OCI-LY7 (cell line): ENCODE measurements around the gene LYRM4. TPM values are rescaled to one million over a fixed set of nuclear protein-coding genes. Genes with fewer than 3 reads are reported as not detected.

Experiments
- BruUV-seq: library from RNA; stranded (reverse); fragments of 400-500 nt; replicated peaks from 2 replicates; lab custom pipeline; 2021; lab: Mats Ljungman, UMichigan
- CTCF ChIA-PET: fragments of 300-600 bp; sonication (Branson Sonifier 250); formaldehyde crosslinking; loops from one replicate; lab custom pipeline; 2022; ENCODE audit warnings: antibody characterized with exemption; ENCODE audit not compliant: unreplicated experiment; lab: Charles Lee
- POLR2A ChIA-PET: fragments of 300-600 bp; sonication (Branson Sonifier 250); formaldehyde crosslinking; loops from one replicate; lab custom pipeline; 2022; ENCODE audit warnings: antibody characterized with exemption; lab: Charles Lee
- DNase-seq: peaks from one replicate; pipeline ENCODE4 v3.0.0-alpha.2; 2015; ENCODE audit warnings: low spot score
- H2AFZ ChIP-seq: fragments of 200-600 bp; sonication (generic), shearing (Covaris generic); 2 replicates; pipeline ENCODE4 v1.6.1; 2014; ENCODE audit warnings: mild to moderate bottlenecking, antibody characterized with exemption, low read length, moderate library complexity
- H3K27ac ChIP-seq: fragments of 200-600 bp; sonication (generic); 2 replicates; pipeline ENCODE4 v1.5.1; 2014; ENCODE audit warnings: mixed run types, low read depth, mild to moderate bottlenecking, moderate library complexity, low read length, inconsistent platforms; ENCODE audit not compliant: poor library complexity, severe bottlenecking
- H3K36me3 ChIP-seq: fragments of 200-600 bp; sonication (generic); 2 replicates; pipeline ENCODE4 v1.6.1; 2014; ENCODE audit warnings: mild to moderate bottlenecking, antibody characterized with exemption, low read length, moderate library complexity, mixed read lengths; ENCODE audit not compliant: insufficient read depth
- H3K4me1 ChIP-seq: fragments of 200-600 bp; sonication (generic); 2 replicates; pipeline ENCODE4 v1.5.1; 2014; ENCODE audit warnings: mild to moderate bottlenecking, low read length; ENCODE audit not compliant: insufficient read depth, poor library complexity, severe bottlenecking
- H3K4me2 ChIP-seq: fragments of 200-600 bp; sonication (generic); 2 replicates; pipeline ENCODE4 v1.6.1; 2014; ENCODE audit warnings: mild to moderate bottlenecking, low read length
- H3K4me3 ChIP-seq: fragments of 200-600 bp; sonication (generic); 2 replicates; pipeline ENCODE4 v1.5.1; 2014; ENCODE audit warnings: mild to moderate bottlenecking, low read depth, low read length; ENCODE audit not compliant: poor library complexity, severe bottlenecking
- H3K79me2 ChIP-seq: fragments of 200-600 bp; sonication (generic); 2 replicates; pipeline ENCODE4 v1.6.1; 2016; ENCODE audit warnings: low read depth, mild to moderate bottlenecking, low read length, moderate library complexity, mixed read lengths; ENCODE audit not compliant: insufficient read depth
- H3K9me2 ChIP-seq: fragments of 200-600 bp; sonication (generic); 2 replicates; pipeline ENCODE4 v1.6.1; 2016; ENCODE audit warnings: mild to moderate bottlenecking, low read length, mixed read lengths; ENCODE audit not compliant: insufficient read depth
- H3K9me3 ChIP-seq: fragments of 200-600 bp; sonication (generic); 2 replicates; pipeline ENCODE4 v1.6.1; 2014; ENCODE audit warnings: mild to moderate bottlenecking, mixed run types, low read length, mixed read lengths
- H4K20me1 ChIP-seq: fragments of 200-600 bp; sonication (generic); 2 replicates; pipeline ENCODE4 v1.6.1; 2014; ENCODE audit warnings: mild to moderate bottlenecking, antibody characterized with exemption, low read length, moderate library complexity, mixed read lengths; ENCODE audit not compliant: insufficient read depth
- EZH2phosphoT487 ChIP-seq: fragments of 200-600 bp; sonication (generic); IDR thresholded peaks from 2 replicates; pipeline ENCODE4 v1.6.1; 2018; ENCODE audit warnings: low read depth, borderline replicate concordance, mild to moderate bottlenecking, mixed run types, antibody characterized with exemption, low read length, moderate library complexity, mixed read lengths
- intact Hi-C: fragments of 100-400 bp; cut with micrococcal nuclease; formaldehyde crosslinking; loops from one replicate; pipeline ENCODE4 v1.10.0; 2022; ENCODE audit not compliant: unreplicated experiment
- total RNA-seq, 2 experiments: library from RNA; depleted of rRNA in 1 of 2; stranded (reverse); fragments of >200 nt in 1 of 2; shearing (Covaris generic) in 1 of 2; gene quantifications; 2 replicates each; pipeline ENCODE4 v1.2.3, GENCODE V29; 2014 to 2022
- TF ChIP-seq, protein P1 (sequence below): fragments of 200-600 bp; sonication (generic); conservative IDR thresholded peaks from 2 replicates; pipeline ENCODE4 v1.5.1; 2014; ENCODE audit warnings: mild to moderate bottlenecking, antibody characterized with exemption, low read length, moderate library complexity, mixed read lengths

The LYRM4 gene
- total RNA-seq, 2 experiments from 2014 or later, result 19.6 to 34.3 TPM

DNA sequence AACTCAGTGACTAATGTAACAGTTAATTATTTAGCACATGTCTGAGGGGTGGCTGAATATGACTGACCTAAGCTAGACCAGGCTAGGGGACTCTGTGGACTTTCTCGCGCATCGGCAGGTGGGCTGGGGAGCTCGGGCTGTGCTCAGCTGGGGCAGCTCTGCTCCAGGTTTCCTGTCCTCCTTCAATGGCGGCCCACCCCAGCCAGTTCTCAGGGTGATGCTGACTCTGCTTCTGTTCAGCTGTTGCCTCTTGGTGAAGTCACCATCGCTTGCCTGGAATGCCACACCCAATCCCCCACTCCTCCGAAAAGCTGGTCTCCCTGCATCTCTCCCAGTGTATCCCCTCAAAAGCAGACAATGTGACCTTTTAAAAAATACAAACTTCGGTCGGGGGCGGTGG lies 155.6 kb downstream of the LYRM4 start:
- Histone ChIP-seq H3K4me1 (no peaks in the 10 kb centered on the region), H3K36me3 (no peaks in the 10 kb centered on the region), H2AFZ (no peak overlapping the region), H3K9me2 (no peaks in the 10 kb centered on the region), H3K4me3 (no peak overlapping the region), H3K79me2 (no peaks in the 10 kb centered on the region), H4K20me1 (no peaks in the 10 kb centered on the region), H3K4me2 (no peak overlapping the region), H3K27ac (no peak overlapping the region), H3K9me3 (no peaks in the 10 kb centered on the region)
- CTCF ChIA-PET, result no interaction called here
- TF ChIP-seq, protein P1, sequence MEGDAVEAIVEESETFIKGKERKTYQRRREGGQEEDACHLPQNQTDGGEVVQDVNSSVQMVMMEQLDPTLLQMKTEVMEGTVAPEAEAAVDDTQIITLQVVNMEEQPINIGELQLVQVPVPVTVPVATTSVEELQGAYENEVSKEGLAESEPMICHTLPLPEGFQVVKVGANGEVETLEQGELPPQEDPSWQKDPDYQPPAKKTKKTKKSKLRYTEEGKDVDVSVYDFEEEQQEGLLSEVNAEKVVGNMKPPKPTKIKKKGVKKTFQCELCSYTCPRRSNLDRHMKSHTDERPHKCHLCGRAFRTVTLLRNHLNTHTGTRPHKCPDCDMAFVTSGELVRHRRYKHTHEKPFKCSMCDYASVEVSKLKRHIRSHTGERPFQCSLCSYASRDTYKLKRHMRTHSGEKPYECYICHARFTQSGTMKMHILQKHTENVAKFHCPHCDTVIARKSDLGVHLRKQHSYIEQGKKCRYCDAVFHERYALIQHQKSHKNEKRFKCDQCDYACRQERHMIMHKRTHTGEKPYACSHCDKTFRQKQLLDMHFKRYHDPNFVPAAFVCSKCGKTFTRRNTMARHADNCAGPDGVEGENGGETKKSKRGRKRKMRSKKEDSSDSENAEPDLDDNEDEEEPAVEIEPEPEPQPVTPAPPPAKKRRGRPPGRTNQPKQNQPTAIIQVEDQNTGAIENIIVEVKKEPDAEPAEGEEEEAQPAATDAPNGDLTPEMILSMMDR, result no peak
- no peak for TF ChIP-seq EZH2phosphoT487
- intact Hi-C loops, result no loop called here
- no peak for DNase-seq
- POLR2A ChIA-PET, result no interaction called here
- BruUV-seq, result no TSS peak

DNA sequence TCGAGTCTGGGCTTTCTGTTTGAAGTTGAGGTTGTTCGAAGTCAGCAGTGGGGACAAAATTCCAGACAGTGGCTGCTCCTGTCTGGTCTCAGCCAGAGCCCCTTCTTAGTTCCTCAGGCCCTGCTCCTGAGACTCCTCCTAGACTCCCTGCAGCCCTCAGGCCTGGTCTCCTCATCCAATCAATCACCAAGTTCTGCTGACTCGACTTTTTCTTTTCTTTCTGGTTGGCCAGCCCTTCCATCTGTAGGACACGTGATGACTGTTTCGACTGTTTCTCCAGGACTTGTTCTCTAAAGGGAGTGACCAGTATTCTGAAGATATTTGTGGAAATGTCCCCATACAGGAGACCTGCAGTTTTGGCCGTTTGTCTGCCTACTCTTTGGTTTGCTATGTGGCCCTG lies 156.1 kb downstream of the LYRM4 start:
- no peaks in the 10 kb centered on the region for H3K9me3 ChIP-seq
- no peaks in the 10 kb centered on the region for H3K79me2 ChIP-seq
- H2AFZ ChIP-seq, result no peak overlapping the region
- no peaks in the 10 kb centered on the region for H4K20me1 ChIP-seq
- no peaks in the 10 kb centered on the region for H3K4me1 ChIP-seq
- H3K4me2 ChIP-seq, result no peak overlapping the region
- ChIA-PET CTCF (no interaction called here), POLR2A (interaction anchor here (0.6 to 0.8 kb wide), 2 partner anchors 63 to 72 kb away, joined by 3 read pairs; no protein-coding TSS in a partner anchor)
- intact Hi-C loops, result no loop called here
- no peaks in the 10 kb centered on the region for H3K36me3 ChIP-seq
- no peaks in the 10 kb centered on the region for H3K9me2 ChIP-seq
- no peak for TF ChIP-seq EZH2phosphoT487
- TF ChIP-seq, protein P1, result no peak
- no peak overlapping the region for H3K27ac ChIP-seq
- DNase-seq, result no peak
- BruUV-seq, result no TSS peak
- no peak overlapping the region for H3K4me3 ChIP-seq

DNA sequence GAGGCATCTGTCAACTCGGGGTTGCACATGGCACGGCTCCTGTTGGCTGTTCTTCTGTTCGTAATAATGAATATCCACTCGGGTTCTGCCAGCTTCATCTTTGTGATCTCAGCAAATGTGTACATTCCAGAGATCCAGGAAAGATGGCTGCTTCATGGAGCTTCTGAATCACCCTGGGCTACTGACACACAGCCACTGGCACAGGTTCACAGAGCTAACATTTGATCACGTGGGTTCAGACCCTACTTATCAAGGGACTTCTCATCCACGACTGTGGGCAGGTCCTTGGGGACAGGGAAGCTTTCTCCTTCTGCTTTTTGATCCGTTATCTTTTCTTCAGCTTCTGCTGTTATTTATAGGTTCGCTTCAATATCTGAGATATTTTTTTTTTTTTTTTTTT lies 157.5 kb downstream of the LYRM4 start:
- Histone ChIP-seq H3K4me3 (no peak overlapping the region), H3K4me2 (no peak overlapping the region), H3K36me3 (no peaks in the 10 kb centered on the region), H3K79me2 (no peaks in the 10 kb centered on the region), H3K4me1 (no peaks in the 10 kb centered on the region), H3K27ac (no peak overlapping the region), H3K9me2 (no peaks in the 10 kb centered on the region), H3K9me3 (no peaks in the 10 kb centered on the region), H4K20me1 (no peaks in the 10 kb centered on the region), H2AFZ (no peak overlapping the region)
- no peak for TF ChIP-seq EZH2phosphoT487
- TF ChIP-seq, protein P1, result no peak
- DNase-seq, result no peak
- no TSS peak for BruUV-seq
- POLR2A ChIA-PET, result interaction anchor here (0.6 to 0.9 kb wide), 3 partner anchors 346 to 1711 kb away, joined by 3 to 4 read pairs (median 3); no protein-coding TSS in a partner anchor
- intact Hi-C loops, result no loop called here
- CTCF ChIA-PET, result no interaction called here
